Heart left ventricle (tissue), 16 donors: ENCODE results near the gene CACNA2D3. TPM values are rescaled to one million over a fixed set of nuclear protein-coding genes. Genes with fewer than 3 reads are reported as not detected.
A peak's percentile ranks its signal among the peaks of the same experiment; 100 is the strongest.

Experiments used
- ATAC-seq, 4 donors: fragments of 200-7000 bp; cut with Tn5 transposase; one replicate each; pipeline ENCODE4 v1.9.1; 2020 to 2022; ENCODE audit warnings: moderate library complexity in 4 of 4, mild to moderate bottlenecking in 3 of 4, moderate number of reproducible peaks in 1 of 4
- DNase-seq, 5 donors: peaks; one replicate each; pipeline ENCODE4 v3.0.0-alpha.2; 2020
- H3K27ac ChIP-seq, 12 donors: fragments of 200-600 bp; sonication (generic) in 4 of 12; one replicate each; pipeline versions ENCODE4 v1.5.0 to v1.8.0; 2016 to 2022; ENCODE audit warnings: mild to moderate bottlenecking in 2 of 12
- H3K27me3 ChIP-seq, 9 donors: fragments of 200-600 bp; sonication (generic) in 2 of 9; one replicate each; pipeline versions ENCODE4 v1.5.1 to v1.8.0; 2016 to 2022; ENCODE audit warnings: mild to moderate bottlenecking in 3 of 9
- H3K36me3 ChIP-seq, 9 donors: fragments of 200-600 bp; sonication (generic) in 2 of 9; one replicate each; pipeline versions ENCODE4 v1.5.0 to v1.8.0; 2018 to 2022; ENCODE audit warnings: mild to moderate bottlenecking in 2 of 9
- H3K4me1 ChIP-seq, 12 donors: fragments of 200-600 bp; sonication (generic) in 4 of 12; one replicate each; pipeline versions ENCODE4 v1.5.0 to v1.8.0; 2016 to 2022; ENCODE audit warnings: mild to moderate bottlenecking in 3 of 12
- H3K4me3 ChIP-seq, 12 donors: fragments of 200-600 bp; sonication (generic) in 4 of 12; one replicate each; pipeline versions ENCODE4 v1.5.0 to v1.8.0; 2017 to 2022; ENCODE audit warnings: mild to moderate bottlenecking in 9 of 12, moderate library complexity in 4 of 12
- H3K9me3 ChIP-seq, 12 donors: fragments of 200-600 bp; sonication (generic) in 4 of 12; one replicate each; pipeline versions ENCODE4 v1.5.0 to v1.8.0; 2016 to 2022; ENCODE audit warnings: mild to moderate bottlenecking in 1 of 12
- CTCF ChIP-seq, 12 donors: fragments of 200-600 bp; sonication (generic) in 4 of 12; IDR thresholded peaks; one replicate each; pipeline versions ENCODE4 v1.5.0 to v1.8.0; 2018 to 2022; ENCODE audit warnings: antibody characterized with exemption in 12 of 12, mild to moderate bottlenecking in 5 of 12
- POLR2A ChIP-seq, 2 donors: fragments of 450-650 bp; IDR thresholded peaks; one replicate each; pipeline ENCODE4 v1.6.1; 2017; ENCODE audit warnings: antibody characterized with exemption in 2 of 2, mild to moderate bottlenecking in 2 of 2, moderate library complexity in 2 of 2
- WGBS, 4 donors: extraction: QIAGEN DNeasy Blood & Tissue Kit in 2 of 4; methylation state at CpG; one replicate each; pipeline versions ENCODE4 v1.1.5 to v1.1.7; 2013 to 2018; 5-methylcytosine and 5-hydroxymethylcytosine counted together
- intact Hi-C, 10 donors: fragments of 100-400 bp; cut with DNase I; formaldehyde crosslinking; loops; one replicate each; pipeline versions ENCODE4 v1.11.1 to v1.14.2; 2022
- polyA plus RNA-seq, 2 donors: library from polyadenylated mRNA; stranded (reverse); fragments of 200-250 nt; gene quantifications; one replicate each; pipeline ENCODE4 v1.2.3, GENCODE V29; 2013
- total RNA-seq, 9 donors: library from RNA; depleted of rRNA in 2 of 9; stranded (reverse); fragments of >200 nt in 2 of 9; fragmentation: NEBNext Ultra II Directional in 3 of 9; extraction: Animal tissue kit (Norgen Biotek cat#: 25700) in 3 of 9; gene quantifications; one replicate each; pipeline versions ENCODE4 v1.1.0 to v1.2.4, GENCODE V29; 2016 to 2023
- donor health status: ischemic (EF 13 %, LVEDD 7.1; RV severe dilation, severe dysfunction).
- donor health status: healthy with polysubstance abuse.
- donor health status: DM: no; HTN: yes; CAD: no.
- donor health status: DM: no; HTN: no; CAD: no.
- donor health status: ischemic (EF 25% LVEDD 6.9; RV normal size, moderate dysfunction).
- donor health status: ischemic (EF 25% LVEDD 5.7; RV mildly dilated, moderate dysfunction).
- donor health status: healthy.
- donor health status: DM: yes; HTN: yes; CAD: no.
- donor health status: ischemic (EF 35%, LVEDD 5.7; RV mildly dilated, moderate dysfunction).
- donor health status: nonischemic (EF 11% LVEDD 7.7; RV severe dilation, severe dysfunction).
- donor health status: DM: yes; HTN: yes; CAD: no.
- donor health status: PGD.
- donor health status: ischemic (EF 29% LVEDD 5.4; RV normal size, mild dysfunction).
- donor health status: nonischemic (EF 23%, LVEDD 6.1; RV moderate dilation, normal function).

Gene CACNA2D3
- total and polyA plus RNA-seq, 11 donors: 0.17 to 25.1 (median 12.8) TPM

DNA sequence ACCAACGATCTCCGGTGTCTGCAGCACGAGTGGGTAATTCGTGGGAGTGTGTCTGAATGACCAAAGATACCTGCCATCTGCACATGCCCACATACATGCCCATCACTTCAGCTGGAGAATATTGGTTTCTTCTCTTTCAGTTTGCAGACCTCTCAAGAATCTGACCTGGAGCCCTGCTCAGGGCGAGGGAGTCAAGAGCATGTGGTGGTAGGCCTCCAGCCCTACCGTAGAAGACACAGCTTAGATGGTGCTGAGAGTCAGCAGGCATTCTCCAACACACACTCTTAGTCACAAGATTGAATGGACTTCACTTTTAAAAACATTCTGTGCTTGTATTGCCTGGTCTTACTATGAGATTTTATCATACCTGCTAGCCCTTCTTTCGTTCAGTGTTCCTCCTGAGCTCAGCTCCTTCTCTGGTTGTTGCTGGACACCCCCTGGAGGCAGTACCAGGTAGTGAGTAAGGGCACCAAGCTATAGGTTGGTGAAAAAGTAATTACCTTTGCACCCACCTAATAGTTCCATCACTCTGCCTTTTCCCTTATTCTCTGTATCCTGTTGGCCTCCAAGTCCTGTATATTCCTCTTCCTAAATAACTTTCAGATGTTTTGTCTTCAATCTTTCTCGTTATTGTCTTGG is 252.0 kb downstream of the CACNA2D3 start:
- ATAC-seq: peak in 3 of 4 donors; percentile 62 to 69 (median 65)
- 70 to 75% (median 74%) methylated on average over 8 of the region's 8 CpGs for WGBS, 4 donors
- H3K27me3 ChIP-seq: no peaks in the 10 kb centered on the region
- H3K36me3 ChIP-seq: no peaks in the 10 kb centered on the region
- intact Hi-C loops: loop anchor here (1.0 to 10.0 kb wide), 9 partner anchors 222 to 440 kb away; no protein-coding TSS in a partner anchor
- no peak overlapping the region for H3K4me3 ChIP-seq
- no peak overlapping the region for H3K27ac ChIP-seq
- DNase-seq: no peak
- no peaks in the 10 kb centered on the region for H3K9me3 ChIP-seq
- peaks cover 0 to 17% (median 0%) of the 10 kb centered on the region in 12 donors for H3K4me1 ChIP-seq
- TF ChIP-seq CTCF (IDR thresholded peaks at IDR 0.05) (peak in 11 of 12 donors; percentile 23 to 59 (median 43)), POLR2A (IDR thresholded peaks at IDR 0.05) (no peak)

GRCh38 chr3:54376142-54376807 is 253.9 kb downstream of the CACNA2D3 start:
- 50 to 67% (median 61%) methylated on average over 6 of the region's 6 CpGs for WGBS, 4 donors
- Histone ChIP-seq H3K4me3 (no peak overlapping the region), H3K9me3 (no peaks in the 10 kb centered on the region), H3K27ac (no peak overlapping the region), H3K36me3 (no peaks in the 10 kb centered on the region), H3K4me1 (peaks cover 0 to 17% (median 0%) of the 10 kb centered on the region in 12 donors), H3K27me3 (no peaks in the 10 kb centered on the region)
- TF ChIP-seq POLR2A (IDR thresholded peaks at IDR 0.05): no peak
- no peak for TF ChIP-seq CTCF (IDR thresholded peaks at IDR 0.05)
- intact Hi-C loops: loop anchor here in 5 of 10 donors (5.0 to 10.0 kb wide), 4 partner anchors 231 to 441 kb away; no protein-coding TSS in a partner anchor
- ATAC-seq (peak in 3 of 4 donors; percentile 9 to 70 (median 61)), DNase-seq (no peak)

DNA sequence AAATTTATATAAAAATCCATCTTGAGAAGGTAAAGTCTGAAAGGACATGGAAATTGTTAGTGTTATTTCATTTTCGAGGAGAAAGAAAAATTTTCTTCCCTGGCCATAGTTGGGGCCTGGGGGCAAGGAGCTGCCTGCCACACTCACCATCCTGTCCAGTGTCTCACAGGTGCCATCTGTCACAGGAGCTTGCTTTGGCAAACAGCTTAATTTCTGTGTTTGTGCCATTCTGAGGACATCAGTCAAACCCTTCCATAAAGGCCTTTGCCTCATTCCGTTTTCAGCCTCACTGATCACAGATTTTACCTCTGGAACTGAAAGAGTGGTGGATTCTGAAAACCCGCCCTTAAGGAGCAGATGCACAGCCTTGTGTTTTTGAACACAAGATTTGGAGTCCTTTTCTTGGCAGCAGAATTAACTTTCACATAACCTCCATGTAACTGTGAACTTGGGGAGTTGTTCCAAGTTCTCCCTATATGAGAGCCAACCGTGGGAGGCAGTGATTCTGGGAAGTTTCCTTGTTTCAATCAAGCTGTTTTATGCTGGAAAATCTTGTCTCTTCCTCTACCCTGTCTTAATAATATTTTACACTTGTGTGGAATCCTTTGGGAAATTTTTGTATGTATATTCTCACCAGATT is 254.7 kb downstream of the CACNA2D3 start:
- no peaks in the 10 kb centered on the region for H3K9me3 ChIP-seq
- intact Hi-C loops: loop anchor here in 5 of 10 donors (5.0 to 10.0 kb wide), 4 partner anchors 232 to 442 kb away; no protein-coding TSS in a partner anchor
- H3K27me3 ChIP-seq: no peaks in the 10 kb centered on the region
- H3K4me1 ChIP-seq: peaks cover 0 to 17% (median 0%) of the 10 kb centered on the region in 12 donors
- no peaks in the 10 kb centered on the region for H3K36me3 ChIP-seq
- WGBS, 4 donors: 45 to 56% (median 50%) methylated on average over 4 of the region's 4 CpGs
- H3K4me3 ChIP-seq: no peak overlapping the region
- no peak for DNase-seq
- TF ChIP-seq POLR2A (IDR thresholded peaks at IDR 0.05) (no peak), CTCF (IDR thresholded peaks at IDR 0.05) (no peak)
- no peak overlapping the region for H3K27ac ChIP-seq
- peak in 1 of 4 donors; percentile 47 for ATAC-seq

- no peak for ATAC-seq
- intact Hi-C loops: loop anchor here in 5 of 10 donors (5.0 to 10.0 kb wide), 4 partner anchors 233 to 443 kb away; no protein-coding TSS in a partner anchor
- WGBS, 4 donors: 72 to 88% (median 82%) methylated on average over 4 to 5 of the region's 5 CpGs
- Histone ChIP-seq H3K4me1 (peaks cover 0 to 17% (median 0%) of the 10 kb centered on the region in 12 donors), H3K27ac (no peak overlapping the region), H3K9me3 (no peaks in the 10 kb centered on the region), H3K4me3 (no peak overlapping the region), H3K27me3 (no peaks in the 10 kb centered on the region), H3K36me3 (no peaks in the 10 kb centered on the region)
- DNase-seq: no peak
- no peak for TF ChIP-seq CTCF (IDR thresholded peaks at IDR 0.05)
- no peak for TF ChIP-seq POLR2A (IDR thresholded peaks at IDR 0.05)
Measured at GRCh38 chr3:54378184-54378583, 255.8 kb downstream of the CACNA2D3 start.
